Globus pallidus (tissue), 1 donor: ENCODE results near the gene TM2D1.

Experiments used
- DNase-seq: peaks from one replicate; pipeline ENCODE4 v3.0.0-alpha.2; 2015; ENCODE audit warnings: low spot score

Gene TM2D1

GRCh38 chr1:61644303-61644702, 80.6 kb downstream of the TM2D1 start:
- no peak for DNase-seq

GRCh38 chr1:61642475-61643232, 82.3 kb downstream of the TM2D1 start:
- DNase-seq: no peak

- peak; percentile 61 for DNase-seq
These were observed 83.2 kb downstream of the TM2D1 start for GRCh38 chr1:61641578-61642336.

GRCh38 chr1:61640531-61641530, 84.1 kb downstream of the TM2D1 start:
- DNase-seq: peak; percentile 27

- DNase-seq: no peak
These were observed 85.2 kb downstream of the TM2D1 start for GRCh38 chr1:61639608-61640336.

GRCh38 chr1:61638911-61639605, 85.9 kb downstream of the TM2D1 start:
- DNase-seq: no peak

GRCh38 chr1:61638296-61638695, 86.6 kb downstream of the TM2D1 start:
- DNase-seq: no peak

- no peak for DNase-seq
These were observed 87.5 kb downstream of the TM2D1 start for GRCh38 chr1:61637470-61637869.

- DNase-seq: no peak
These were observed 88.1 kb downstream of the TM2D1 start for GRCh38 chr1:61636814-61637213.

- DNase-seq: no peak
These were observed 88.6 kb downstream of the TM2D1 start for GRCh38 chr1:61636376-61636775.

- no peak for DNase-seq
These were observed 89.4 kb downstream of the TM2D1 start for GRCh38 chr1:61635557-61635956.

- DNase-seq: no peak
These were observed 93.5 kb downstream of the TM2D1 start for GRCh38 chr1:61631436-61631835.
